Endodermal cell (in vitro differentiated cells): ENCODE results near the gene MAP3K20. TPM values are rescaled to one million over a fixed set of nuclear protein-coding genes. Genes with fewer than 3 reads are reported as not detected.

Experiments
- DNase-seq: peaks from one replicate; pipeline ENCODE4 v3.0.0-alpha.2; 2017
- H3K27ac ChIP-seq: 2 replicates; pipeline ENCODE4 v1.5.1; 2013; ENCODE audit warnings: mild to moderate bottlenecking, low read depth, low read length, moderate library complexity
- H3K27me3 ChIP-seq: 2 replicates; pipeline ENCODE4 v1.6.1; 2013; ENCODE audit warnings: mild to moderate bottlenecking, low read length, moderate library complexity; ENCODE audit not compliant: insufficient read depth, control insufficient read depth, poor library complexity, severe bottlenecking
- H3K36me3 ChIP-seq: 2 replicates; pipeline ENCODE4 v1.7.0; 2013; ENCODE audit warnings: mild to moderate bottlenecking, low read length, moderate library complexity; ENCODE audit not compliant: control insufficient read depth, insufficient read depth
- H3K4me1 ChIP-seq: one replicate; pipeline ENCODE4 v1.7.0; 2013; ENCODE audit warnings: low read length; ENCODE audit not compliant: control insufficient read depth, insufficient read depth
- H3K4me3 ChIP-seq: 2 replicates; pipeline ENCODE4 v1.5.1; 2013; ENCODE audit warnings: mild to moderate bottlenecking, low read length, moderate library complexity
- H3K9ac ChIP-seq: 2 replicates; pipeline ENCODE4 v1.6.1; 2013; ENCODE audit warnings: mild to moderate bottlenecking, low read length, moderate library complexity; ENCODE audit not compliant: poor library complexity, severe bottlenecking; ENCODE audit errors: extremely low read depth
- H3K9me3 ChIP-seq: 2 replicates; pipeline ENCODE4 v1.6.1; 2013; ENCODE audit warnings: mild to moderate bottlenecking, low read length, moderate library complexity; ENCODE audit not compliant: control insufficient read depth
- H3K27ac Mint-ChIP-seq: 2 replicates; pipeline ENCODE4 v1.8.0; 2020; ENCODE audit warnings: mixed read lengths
- H3K27me3 Mint-ChIP-seq: 2 replicates; pipeline ENCODE4 v1.8.0; 2021; ENCODE audit warnings: mild to moderate bottlenecking, mixed read lengths; ENCODE audit not compliant: insufficient read depth
- H3K36me3 Mint-ChIP-seq: 2 replicates; pipeline ENCODE4 v1.8.0; 2020; ENCODE audit warnings: low read depth, mixed read lengths
- H3K4me1 Mint-ChIP-seq: 2 replicates; pipeline ENCODE4 v1.8.0; 2020; ENCODE audit warnings: mixed read lengths
- H3K4me3 Mint-ChIP-seq: 2 replicates; pipeline ENCODE4 v1.8.0; 2020; ENCODE audit warnings: mild to moderate bottlenecking, moderate library complexity, mixed read lengths
- H3K9me3 Mint-ChIP-seq: 2 replicates; pipeline ENCODE4 v1.8.0; 2020; ENCODE audit warnings: mild to moderate bottlenecking, mixed read lengths
- WGBS, 2 experiments: methylation state at CpG; one replicate each; pipeline versions ENCODE4 v1.1.5 to v1.1.7; 2013; ENCODE audit warnings: missing lambda C conversion rate in 2 of 2, mixed read lengths in 1 of 2; ENCODE audit not compliant: insufficient coverage in 1 of 2, insufficient read length in 1 of 2; 5-methylcytosine and 5-hydroxymethylcytosine counted together
- long read RNA-seq, 4 experiments: library from polyadenylated mRNA in 2 of 4; library from RNA in 1 of 4; library from capped mRNA in 1 of 4; stranded (forward) in 3 of 4; unstranded in 1 of 4; transcript quantifications; one replicate each; pipeline ENCODE4 v2.0.0, GENCODE V29; 2020 to 2021; ENCODE audit warnings: inconsistent platforms in 1 of 4
- polyA plus RNA-seq, 2 experiments: library from polyadenylated mRNA; stranded (reverse); fragments of 50-300 nt; gene quantifications; one replicate each; pipeline ENCODE4 v1.2.3, GENCODE V29; 2013
- total RNA-seq, 2 donors: library from RNA; stranded (reverse); fragmentation: NEBNext Ultra II Directional in 1 of 2; extraction: Animal tissue kit (Norgen Biotek cat#: 25700) in 1 of 2; gene quantifications; 2 replicates in 1 of 2; 3 replicates in 1 of 2; pipeline ENCODE4 v1.2.1, GENCODE V29; 2021
- TF ChIP-seq, protein P1 (sequence below): fragments of 200-600 bp; sonication (generic); conservative IDR thresholded peaks from 2 replicates; pipeline ENCODE4 v1.5.0; 2021; ENCODE audit warnings: antibody characterized with exemption, mild to moderate bottlenecking

Gene MAP3K20
- 10 to 100 TPM; 29.4 to 29.9 TPM for total RNA-seq
- polyA plus RNA-seq (2013, experiment 1 of 2): 13.5 TPM
- 14.0 TPM for polyA plus RNA-seq (2013, experiment 2 of 2)
- long read RNA-seq, experiment 1, partial matches to known transcripts: 0 of 9 reads
- long read RNA-seq, experiment 1, other reads (novel, unspliced or antisense): 9 of 9 reads
- long read RNA-seq, experiment 2, full-length matches to known transcripts: 23 of 49 reads
- long read RNA-seq, experiment 2, partial matches to known transcripts: 2 of 49 reads
- long read RNA-seq, experiment 2, other reads (novel, unspliced or antisense): 24 of 49 reads
- long read RNA-seq, experiment 3, full-length matches to known transcripts: 115 of 141 reads
- long read RNA-seq, experiment 3, partial matches to known transcripts: 3 of 141 reads
- long read RNA-seq, experiment 3, other reads (novel, unspliced or antisense): 23 of 141 reads
- long read RNA-seq, experiment 4, full-length matches to known transcripts: 3 of 9 reads
- long read RNA-seq, experiment 4, partial matches to known transcripts: 2 of 9 reads
- long read RNA-seq, experiment 4, other reads (novel, unspliced or antisense): 4 of 9 reads

DNA sequence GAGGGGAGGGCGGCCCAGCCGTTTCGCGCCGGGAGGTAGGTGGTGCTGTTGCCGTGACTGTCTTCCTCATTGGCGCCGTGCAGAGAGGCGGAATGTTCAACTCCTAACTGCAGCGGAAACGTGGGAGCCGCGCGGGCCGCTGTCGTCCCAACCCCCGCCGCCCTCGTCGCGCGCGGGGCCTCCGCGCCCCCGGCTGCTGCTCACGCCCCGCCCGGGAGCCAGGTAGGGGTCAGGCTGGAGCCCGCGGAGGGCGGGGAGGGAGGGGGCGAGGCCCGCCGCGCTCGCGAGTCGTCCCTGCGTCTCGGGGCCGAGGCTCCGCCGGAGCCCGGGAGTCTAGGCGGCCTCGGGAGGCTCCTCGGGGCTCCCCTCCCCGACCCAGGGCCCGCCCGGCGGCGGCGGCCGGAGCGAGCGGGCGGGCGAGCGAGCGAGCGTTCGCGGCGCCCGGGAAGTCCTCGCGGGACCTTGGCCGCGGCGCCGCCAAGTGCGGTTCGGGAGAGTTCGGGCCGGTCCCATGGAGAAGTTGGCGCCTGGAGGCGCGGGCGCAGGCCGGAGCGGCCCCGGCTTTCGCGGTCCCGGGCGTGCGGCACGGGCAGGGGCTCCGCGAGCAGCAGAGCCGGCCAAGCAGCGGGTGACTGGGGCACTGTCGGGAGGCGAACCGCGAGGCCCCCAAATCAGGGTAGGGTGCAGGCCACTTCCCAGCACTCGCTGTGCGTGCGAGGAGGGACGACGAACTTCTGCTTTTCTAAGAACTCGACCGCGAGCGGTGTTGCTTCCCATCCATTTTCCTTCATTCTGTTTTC is at the start of gene MAP3K20:
Gene MAP3K20 (plus strand): TSS at position 66 of the 800 bp plus-strand sequence. CDS start 15,186 bp downstream, outside the sequence.
- no peaks in the 10 kb centered on the region for H3K4me1 ChIP-seq
- peak within 1 kb of the TSS; percentile 80 for H3K4me3 Mint-ChIP-seq
- H3K27ac Mint-ChIP-seq: peak within 1 kb of the TSS; percentile 91
- peaks cover 10% of the 10 kb centered on the region for H3K27me3 Mint-ChIP-seq
- peak within 1 kb of the TSS; percentile 14 for H3K27ac ChIP-seq
- DNase-seq: peak; percentile 83
- no peaks in the 10 kb centered on the region for H3K36me3 ChIP-seq
- peak within 1 kb of the TSS; percentile 92 for H3K4me3 ChIP-seq
- H3K9ac ChIP-seq: peak within 1 kb of the TSS; percentile 85
- H3K36me3 Mint-ChIP-seq: no peaks in the 10 kb centered on the region
- peaks cover 15% of the 10 kb centered on the region for H3K4me1 Mint-ChIP-seq
- TF ChIP-seq, protein P1, sequence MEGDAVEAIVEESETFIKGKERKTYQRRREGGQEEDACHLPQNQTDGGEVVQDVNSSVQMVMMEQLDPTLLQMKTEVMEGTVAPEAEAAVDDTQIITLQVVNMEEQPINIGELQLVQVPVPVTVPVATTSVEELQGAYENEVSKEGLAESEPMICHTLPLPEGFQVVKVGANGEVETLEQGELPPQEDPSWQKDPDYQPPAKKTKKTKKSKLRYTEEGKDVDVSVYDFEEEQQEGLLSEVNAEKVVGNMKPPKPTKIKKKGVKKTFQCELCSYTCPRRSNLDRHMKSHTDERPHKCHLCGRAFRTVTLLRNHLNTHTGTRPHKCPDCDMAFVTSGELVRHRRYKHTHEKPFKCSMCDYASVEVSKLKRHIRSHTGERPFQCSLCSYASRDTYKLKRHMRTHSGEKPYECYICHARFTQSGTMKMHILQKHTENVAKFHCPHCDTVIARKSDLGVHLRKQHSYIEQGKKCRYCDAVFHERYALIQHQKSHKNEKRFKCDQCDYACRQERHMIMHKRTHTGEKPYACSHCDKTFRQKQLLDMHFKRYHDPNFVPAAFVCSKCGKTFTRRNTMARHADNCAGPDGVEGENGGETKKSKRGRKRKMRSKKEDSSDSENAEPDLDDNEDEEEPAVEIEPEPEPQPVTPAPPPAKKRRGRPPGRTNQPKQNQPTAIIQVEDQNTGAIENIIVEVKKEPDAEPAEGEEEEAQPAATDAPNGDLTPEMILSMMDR: peak; percentile 65
- 0 to 5% methylated on average over 4 to 106 of the region's 106 CpGs for WGBS, 2 experiments
- peaks cover 8% of the 10 kb centered on the region for H3K27me3 ChIP-seq
- no peaks in the 10 kb centered on the region for H3K9me3 ChIP-seq
- no peaks in the 10 kb centered on the region for H3K9me3 Mint-ChIP-seq

DNA sequence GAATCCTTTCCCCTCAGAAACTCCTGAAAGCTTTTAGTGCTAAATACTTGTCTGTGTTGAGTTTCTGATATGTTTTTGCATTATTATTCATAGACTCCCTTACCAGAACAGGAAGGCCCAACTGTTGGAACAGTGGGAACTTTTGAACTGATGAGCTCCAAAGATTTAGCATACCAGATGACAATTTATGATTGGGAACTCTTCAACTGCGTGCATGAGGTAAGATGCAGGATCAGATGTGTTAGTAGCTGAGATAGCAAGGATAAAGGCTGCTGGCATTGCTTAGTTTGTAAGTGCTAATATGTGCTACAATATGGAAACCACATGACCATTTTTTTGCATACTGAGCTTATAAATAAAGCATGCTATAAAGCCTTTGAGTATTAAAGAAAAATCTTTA is 49.2 kb upstream of the MAP3K20 start:
- Mint-ChIP-seq H3K4me1 (peaks cover 13% of the 10 kb centered on the region), H3K27me3 (peaks cover 1% of the 10 kb centered on the region), H3K4me3 (no peak overlapping the region), H3K36me3 (no peaks in the 10 kb centered on the region), H3K27ac (no peak overlapping the region), H3K9me3 (peaks cover 4% of the 10 kb centered on the region)
- 97 to 100% methylated on average over 1 of the region's 1 CpG for WGBS, 2 experiments
- no peak overlapping the region for H3K4me3 ChIP-seq
- H3K9me3 ChIP-seq: no peaks in the 10 kb centered on the region
- no peak overlapping the region for H3K27ac ChIP-seq
- no peaks in the 10 kb centered on the region for H3K4me1 ChIP-seq
- no peaks in the 10 kb centered on the region for H3K36me3 ChIP-seq
- no peaks in the 10 kb centered on the region for H3K27me3 ChIP-seq
- no peak for DNase-seq
- TF ChIP-seq, protein P1: no peak
- no peak overlapping the region for H3K9ac ChIP-seq
